SK-N-SH (cell line): ENCODE measurements around the gene ARHGEF19.

Experiments used
- ELF1 ChIP-seq: IDR thresholded peaks from 2 replicates; pipeline ENCODE4 v1.4.0; 2012
- EP300 ChIP-seq, 2 experiments: IDR thresholded peaks; 2 replicates each; pipeline versions ENCODE4 v1.4.0 to v1.6.1; 2012; ENCODE audit warnings: borderline replicate concordance in 1 of 2, low read depth in 1 of 2, low read length in 1 of 2
- EZH2phosphoT487 ChIP-seq: fragments of 200-600 bp; sonication (generic); IDR thresholded peaks from 2 replicates; pipeline ENCODE4 v1.6.1; 2017; ENCODE audit warnings: low read depth, mixed run types, mild to moderate bottlenecking, antibody characterized with exemption, moderate library complexity, borderline replicate concordance
- RAD21 ChIP-seq: IDR thresholded peaks from 2 replicates; pipeline ENCODE4 v1.6.1; 2012; ENCODE audit warnings: mild to moderate bottlenecking, low read length
- RCOR1 ChIP-seq: fragments of 150-350 bp; IDR thresholded peaks from 2 replicates; pipeline ENCODE4 v1.6.1; 2017; ENCODE audit warnings: antibody characterized with exemption, low read length
- TAF1 ChIP-seq: IDR thresholded peaks from 2 replicates; pipeline ENCODE4 v1.6.1; 2012; ENCODE audit warnings: low read depth, mild to moderate bottlenecking, low read length, moderate library complexity, borderline replicate concordance
- TF ChIP-seq, protein P1 (sequence below): fragments of 200-600 bp; sonication (generic); IDR thresholded peaks from 2 replicates; pipeline ENCODE4 v1.6.1; 2017; ENCODE audit warnings: antibody characterized with exemption, mild to moderate bottlenecking, moderate library complexity

DNA sequence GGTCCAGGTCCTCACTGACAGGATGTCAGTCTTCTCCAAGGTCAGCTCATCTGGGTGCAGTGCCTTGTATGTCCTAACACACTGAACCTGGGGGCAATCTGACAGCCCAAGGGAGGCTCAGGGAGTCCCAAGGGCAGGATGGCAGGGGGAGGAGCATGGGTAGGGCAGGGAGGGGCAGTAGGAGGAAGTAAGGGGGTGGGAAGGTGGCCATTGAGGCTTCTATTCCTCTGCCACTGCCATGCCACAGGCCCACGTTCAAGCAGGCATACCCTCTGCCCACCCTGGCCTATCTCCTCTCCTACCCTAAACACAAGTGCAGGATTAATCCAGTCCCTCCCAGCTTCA is 13.3 kb downstream of the ARHGEF19 start:
- TF ChIP-seq, protein P1, sequence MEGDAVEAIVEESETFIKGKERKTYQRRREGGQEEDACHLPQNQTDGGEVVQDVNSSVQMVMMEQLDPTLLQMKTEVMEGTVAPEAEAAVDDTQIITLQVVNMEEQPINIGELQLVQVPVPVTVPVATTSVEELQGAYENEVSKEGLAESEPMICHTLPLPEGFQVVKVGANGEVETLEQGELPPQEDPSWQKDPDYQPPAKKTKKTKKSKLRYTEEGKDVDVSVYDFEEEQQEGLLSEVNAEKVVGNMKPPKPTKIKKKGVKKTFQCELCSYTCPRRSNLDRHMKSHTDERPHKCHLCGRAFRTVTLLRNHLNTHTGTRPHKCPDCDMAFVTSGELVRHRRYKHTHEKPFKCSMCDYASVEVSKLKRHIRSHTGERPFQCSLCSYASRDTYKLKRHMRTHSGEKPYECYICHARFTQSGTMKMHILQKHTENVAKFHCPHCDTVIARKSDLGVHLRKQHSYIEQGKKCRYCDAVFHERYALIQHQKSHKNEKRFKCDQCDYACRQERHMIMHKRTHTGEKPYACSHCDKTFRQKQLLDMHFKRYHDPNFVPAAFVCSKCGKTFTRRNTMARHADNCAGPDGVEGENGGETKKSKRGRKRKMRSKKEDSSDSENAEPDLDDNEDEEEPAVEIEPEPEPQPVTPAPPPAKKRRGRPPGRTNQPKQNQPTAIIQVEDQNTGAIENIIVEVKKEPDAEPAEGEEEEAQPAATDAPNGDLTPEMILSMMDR = no peak
- TF ChIP-seq EP300 (IDR thresholded peaks at IDR 0.05; ENCODE audit: borderline replicate concordance in 1 of 2, low read depth in 1 of 2, low read length in 1 of 2) = no peak
- TF ChIP-seq EZH2phosphoT487 = no peak
- TF ChIP-seq TAF1 = no peak
- TF ChIP-seq ELF1 = no peak
- TF ChIP-seq RAD21 = no peak
- TF ChIP-seq RCOR1 = no peak
